Kasumi-1 (cell line): ENCODE results near the gene ZCCHC2.
A peak's percentile ranks its signal among the peaks of the same experiment; 100 is the strongest.

ENCODE experiments used
- DNase-seq, 2 experiments: peaks; one replicate each; lab custom pipeline; 2025; lab: John Stamatoyannopoulos, UW

ZCCHC2 gene

GRCh38 chr18:62577765-62578164 lies 54.9 kb downstream of the ZCCHC2 start:
- no peak for DNase-seq

GRCh38 chr18:62578980-62579511 lies 56.2 kb downstream of the ZCCHC2 start:
- DNase-seq, result no peak

GRCh38 chr18:62583376-62583775 lies 60.6 kb downstream of the ZCCHC2 start:
- DNase-seq, result no peak

GRCh38 chr18:62584241-62585120 lies 61.7 kb downstream of the ZCCHC2 start:
- peak; percentile 85 to 93 for DNase-seq

GRCh38 chr18:62585274-62586150 lies 62.7 kb downstream of the ZCCHC2 start:
- DNase-seq, result no peak

- peak; percentile 47 to 62 for DNase-seq
Measured at GRCh38 chr18:62586151-62586774, 63.4 kb downstream of the ZCCHC2 start.

- no peak for DNase-seq
Measured at GRCh38 chr18:62586781-62587487, 64.1 kb downstream of the ZCCHC2 start.

- no peak for DNase-seq
Measured at GRCh38 chr18:62587689-62588088, 64.9 kb downstream of the ZCCHC2 start.

- DNase-seq, result no peak
Measured at GRCh38 chr18:62588217-62588616, 65.4 kb downstream of the ZCCHC2 start.

- DNase-seq, result no peak
Measured at GRCh38 chr18:62590799-62591590, 68.2 kb downstream of the ZCCHC2 start.

GRCh38 chr18:62596145-62597005 lies 73.5 kb downstream of the ZCCHC2 start:
- DNase-seq, result no peak

GRCh38 chr18:62601871-62602270 lies 79.0 kb downstream of the ZCCHC2 start:
- no peak for DNase-seq

GRCh38 chr18:62602706-62603105 lies 79.9 kb downstream of the ZCCHC2 start:
- no peak for DNase-seq

- DNase-seq, result no peak
Measured at GRCh38 chr18:62603211-62603610, 80.4 kb downstream of the ZCCHC2 start.

- no peak for DNase-seq
Measured at GRCh38 chr18:62603979-62604378, 81.2 kb downstream of the ZCCHC2 start.

- DNase-seq, result no peak
Measured at GRCh38 chr18:62605685-62606084, 82.9 kb downstream of the ZCCHC2 start.

- DNase-seq, result no peak
Measured at GRCh38 chr18:62606106-62606505, 83.3 kb downstream of the ZCCHC2 start.

GRCh38 chr18:62607302-62607701 lies 84.5 kb downstream of the ZCCHC2 start:
- DNase-seq, result no peak

GRCh38 chr18:62607708-62608428 lies 85.0 kb downstream of the ZCCHC2 start:
- no peak for DNase-seq
